MM.1S (cell line): ENCODE data around the gene TMEM258.
A peak's percentile ranks its signal among the peaks of the same experiment; 100 is the strongest.

Experiments used
- DNase-seq: peaks from one replicate; pipeline ENCODE4 v3.0.0-alpha.2; 2015
- H2AFZ ChIP-seq: fragments of 300-600 bp; sonication (generic); 2 replicates; pipeline ENCODE4 v1.6.0; 2016; ENCODE audit warnings: antibody characterized with exemption, low read length
- H3F3A ChIP-seq: fragments of 300-600 bp; sonication (generic); 2 replicates; pipeline ENCODE4 v1.6.1; 2016; ENCODE audit warnings: mild to moderate bottlenecking, antibody characterized with exemption, low read length, moderate library complexity, mixed read lengths; ENCODE audit not compliant: insufficient read depth
- H3K27ac ChIP-seq: fragments of 300-600 bp; sonication (generic); 2 replicates; pipeline ENCODE4 v1.5.1; 2016; ENCODE audit warnings: mild to moderate bottlenecking, low read length
- H3K27me3 ChIP-seq: fragments of 300-600 bp; sonication (generic); replicated peaks from 2 replicates; pipeline ENCODE4 v1.6.0; 2016; ENCODE audit warnings: low read length; ENCODE audit not compliant: insufficient read depth
- H3K36me3 ChIP-seq: fragments of 300-600 bp; sonication (generic); replicated peaks from 2 replicates; pipeline ENCODE4 v1.6.1; 2016; ENCODE audit warnings: mild to moderate bottlenecking, low read length, mixed read lengths; ENCODE audit not compliant: insufficient read depth
- H3K4me1 ChIP-seq: fragments of 300-600 bp; sonication (generic); 2 replicates; pipeline ENCODE4 v1.6.1; 2016; ENCODE audit warnings: low read length, mixed read lengths
- H3K4me2 ChIP-seq: fragments of 300-600 bp; sonication (generic); 2 replicates; pipeline ENCODE4 v1.6.0; 2016; ENCODE audit warnings: low read depth, low read length
- H3K4me3 ChIP-seq: fragments of 300-600 bp; sonication (generic); 2 replicates; pipeline ENCODE4 v1.5.1; 2016; ENCODE audit warnings: low read length, mixed read lengths
- H3K79me2 ChIP-seq: fragments of 300-600 bp; sonication (generic); 2 replicates; pipeline ENCODE4 v1.6.1; 2016; ENCODE audit warnings: mixed run types, low read length, mixed read lengths
- H3K9ac ChIP-seq: fragments of 300-600 bp; sonication (generic); 2 replicates; pipeline ENCODE4 v1.6.1; 2016; ENCODE audit warnings: low read length, mixed read lengths
- H3K9me2 ChIP-seq: fragments of 300-600 bp; sonication (generic); replicated peaks from 2 replicates; pipeline ENCODE4 v1.6.1; 2016; ENCODE audit warnings: mild to moderate bottlenecking, low read length, mixed read lengths; ENCODE audit not compliant: insufficient read depth
- H3K9me3 ChIP-seq: fragments of 300-600 bp; sonication (generic); replicated peaks from 2 replicates; pipeline ENCODE4 v1.6.1; 2016; ENCODE audit warnings: mild to moderate bottlenecking, low read length, mixed read lengths; ENCODE audit not compliant: insufficient read depth
- H4K20me1 ChIP-seq: fragments of 300-600 bp; sonication (generic); 2 replicates; pipeline ENCODE4 v1.6.1; 2016; ENCODE audit warnings: mild to moderate bottlenecking, low read length, moderate library complexity, mixed read lengths; ENCODE audit not compliant: insufficient read depth
- EZH2 ChIP-seq: fragments of 300-600 bp; sonication (generic); optimal IDR thresholded peaks from 2 replicates; pipeline ENCODE3; 2017; ENCODE audit warnings: low read depth, mild to moderate bottlenecking, antibody characterized with exemption, low read length, mixed read lengths
- EZH2phosphoT487 ChIP-seq: fragments of 300-600 bp; sonication (generic); IDR thresholded peaks from 2 replicates; pipeline ENCODE4 v1.6.1; 2018; ENCODE audit warnings: antibody characterized with exemption, low read length
- TF ChIP-seq, protein P1 (sequence below): fragments of 300-600 bp; sonication (generic); IDR thresholded peaks from 2 replicates; pipeline ENCODE4 v1.5.1; 2016; ENCODE audit warnings: antibody characterized with exemption, low read length, mixed read lengths

Gene TMEM258

DNA sequence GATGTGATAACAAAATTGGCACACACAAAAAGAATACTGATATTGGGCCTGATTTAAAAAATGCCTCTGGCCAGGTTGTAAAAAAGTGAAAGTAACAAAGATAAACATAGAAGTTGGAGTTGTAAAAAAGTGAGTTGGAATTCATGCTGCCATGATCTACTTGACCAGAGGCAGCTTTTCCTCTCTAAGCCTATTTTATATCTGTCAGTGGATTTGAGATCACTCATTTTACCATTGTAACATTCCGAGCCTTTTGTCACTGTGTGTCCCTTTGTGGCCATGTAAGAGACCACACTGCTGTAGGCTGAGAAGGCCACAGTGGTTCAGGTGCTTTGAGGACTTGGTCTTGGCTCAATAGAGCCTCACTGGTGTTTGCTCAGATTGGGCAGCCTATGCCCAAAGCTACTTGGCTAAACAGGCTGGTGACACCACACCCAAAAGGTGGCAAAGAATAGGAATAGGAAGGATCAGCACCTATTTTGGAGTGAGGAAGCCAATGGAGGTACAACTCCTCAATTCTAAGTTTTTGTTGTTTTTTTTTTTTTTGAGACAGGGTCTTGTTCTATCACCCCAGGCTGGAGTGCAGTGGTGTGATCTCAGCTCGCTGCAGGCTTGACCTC, 7.4 kb upstream of the TMEM258 start:
- Histone ChIP-seq H3K4me3 (no peak overlapping the region), H3F3A (peaks cover 12% of the 10 kb centered on the region; the same call in 1 of the 2 replicates), H3K9ac (no peak overlapping the region), H3K79me2 (peaks cover 79% of the 10 kb centered on the region), H3K4me2 (no peak overlapping the region), H3K9me3 (no peaks in the 10 kb centered on the region), H4K20me1 (peaks cover 24% of the 10 kb centered on the region), H3K9me2 (no peaks in the 10 kb centered on the region), H3K36me3 (peaks cover 7% of the 10 kb centered on the region; the same call in 1 of the 2 replicates), H3K27ac (no peak overlapping the region), H3K27me3 (no peaks in the 10 kb centered on the region), H3K4me1 (no peaks in the 10 kb centered on the region), H2AFZ (no peak overlapping the region)
- no peak for DNase-seq
- TF ChIP-seq EZH2 (no peak), EZH2phosphoT487 (no peak)
- TF ChIP-seq, protein P1, sequence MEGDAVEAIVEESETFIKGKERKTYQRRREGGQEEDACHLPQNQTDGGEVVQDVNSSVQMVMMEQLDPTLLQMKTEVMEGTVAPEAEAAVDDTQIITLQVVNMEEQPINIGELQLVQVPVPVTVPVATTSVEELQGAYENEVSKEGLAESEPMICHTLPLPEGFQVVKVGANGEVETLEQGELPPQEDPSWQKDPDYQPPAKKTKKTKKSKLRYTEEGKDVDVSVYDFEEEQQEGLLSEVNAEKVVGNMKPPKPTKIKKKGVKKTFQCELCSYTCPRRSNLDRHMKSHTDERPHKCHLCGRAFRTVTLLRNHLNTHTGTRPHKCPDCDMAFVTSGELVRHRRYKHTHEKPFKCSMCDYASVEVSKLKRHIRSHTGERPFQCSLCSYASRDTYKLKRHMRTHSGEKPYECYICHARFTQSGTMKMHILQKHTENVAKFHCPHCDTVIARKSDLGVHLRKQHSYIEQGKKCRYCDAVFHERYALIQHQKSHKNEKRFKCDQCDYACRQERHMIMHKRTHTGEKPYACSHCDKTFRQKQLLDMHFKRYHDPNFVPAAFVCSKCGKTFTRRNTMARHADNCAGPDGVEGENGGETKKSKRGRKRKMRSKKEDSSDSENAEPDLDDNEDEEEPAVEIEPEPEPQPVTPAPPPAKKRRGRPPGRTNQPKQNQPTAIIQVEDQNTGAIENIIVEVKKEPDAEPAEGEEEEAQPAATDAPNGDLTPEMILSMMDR = no peak

GRCh38 chr11:61797263-61797944, 5.0 kb upstream of the TMEM258 start:
- peaks cover 12% of the 10 kb centered on the region; the same call in 1 of the 2 replicates for H3F3A ChIP-seq
- H2AFZ ChIP-seq = no peak overlapping the region
- no peak overlapping the region for H3K4me3 ChIP-seq
- H3K27ac ChIP-seq = no peak overlapping the region
- H3K9me3 ChIP-seq = no peaks in the 10 kb centered on the region
- no peak overlapping the region for H3K4me2 ChIP-seq
- H3K36me3 ChIP-seq = peaks cover 7% of the 10 kb centered on the region; the same call in 1 of the 2 replicates
- TF ChIP-seq, protein P1 = peak; percentile 88
- TF ChIP-seq EZH2 (no peak), EZH2phosphoT487 (no peak)
- H3K9ac ChIP-seq = no peak overlapping the region
- peaks cover 94% of the 10 kb centered on the region for H3K79me2 ChIP-seq
- no peaks in the 10 kb centered on the region for H3K4me1 ChIP-seq
- peak; percentile 74 for DNase-seq
- H4K20me1 ChIP-seq = peaks cover 26% of the 10 kb centered on the region
- no peaks in the 10 kb centered on the region for H3K27me3 ChIP-seq
- H3K9me2 ChIP-seq = no peaks in the 10 kb centered on the region

GRCh38 chr11:61795876-61796526, 3.6 kb upstream of the TMEM258 start:
- Histone ChIP-seq H3K36me3 (peaks cover 7% of the 10 kb centered on the region; the same call in 1 of the 2 replicates), H3K4me1 (no peaks in the 10 kb centered on the region; the same call in 1 of the 2 replicates), H3K9ac (no peak overlapping the region)

More at GRCh38 chr11:61795876-61796526, 3.6 kb upstream of the TMEM258 start:
- no peak for DNase-seq
- Histone ChIP-seq H3K9me2 (no peaks in the 10 kb centered on the region), H3K79me2 (peaks cover 97% of the 10 kb centered on the region), H3K4me3 (no peak overlapping the region), H4K20me1 (peaks cover 26% of the 10 kb centered on the region), H3F3A (peaks cover 12% of the 10 kb centered on the region; the same call in 1 of the 2 replicates), H3K27me3 (no peaks in the 10 kb centered on the region), H3K9me3 (no peaks in the 10 kb centered on the region), H3K4me2 (no peak overlapping the region), H2AFZ (no peak overlapping the region), H3K27ac (no peak overlapping the region)
- TF ChIP-seq EZH2 (no peak), EZH2phosphoT487 (no peak)
- TF ChIP-seq, protein P1 = no peak
